ENCODE results near the gene RBM38.
"Not testable (repeated sequence)": the region's sequence is repeated elsewhere in the genome, so short reads cannot be mapped to it uniquely, and the experiment has no call there.

Gene RBM38

DNA sequence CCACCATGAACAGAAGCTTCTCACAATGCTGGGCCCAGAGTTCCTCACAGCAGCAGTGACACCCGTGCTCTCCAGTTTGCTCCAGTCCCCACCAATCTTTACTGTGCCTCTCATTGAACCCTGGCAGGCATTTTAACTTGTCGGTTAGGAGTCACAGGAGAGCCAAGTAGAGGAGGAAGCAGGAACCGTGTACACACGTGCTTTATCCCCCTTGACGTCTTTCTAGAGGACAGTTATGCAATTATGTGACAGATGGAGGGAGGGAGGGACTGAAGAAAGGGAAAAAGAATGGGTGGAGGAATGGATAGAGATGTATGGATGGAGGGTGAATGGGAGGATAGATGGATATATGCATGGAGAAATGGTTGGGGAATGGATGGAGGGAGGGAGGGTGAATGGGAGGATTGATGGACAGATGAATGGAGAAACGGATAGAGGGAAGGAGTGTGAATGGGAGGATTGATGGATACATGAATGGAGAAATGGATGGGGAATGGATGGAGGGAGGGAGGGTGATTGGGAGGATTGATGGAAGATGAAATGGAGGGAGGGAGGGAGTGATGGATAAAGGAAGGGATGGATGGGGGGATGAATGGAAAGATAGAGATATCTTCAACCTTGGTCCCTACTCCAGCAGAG is 26.0 kb downstream of the RBM38 start:
- no peak for DNase-seq (ENCODE audit: low read depth in 2 of 2, low spot score in 1 of 2)

DNA sequence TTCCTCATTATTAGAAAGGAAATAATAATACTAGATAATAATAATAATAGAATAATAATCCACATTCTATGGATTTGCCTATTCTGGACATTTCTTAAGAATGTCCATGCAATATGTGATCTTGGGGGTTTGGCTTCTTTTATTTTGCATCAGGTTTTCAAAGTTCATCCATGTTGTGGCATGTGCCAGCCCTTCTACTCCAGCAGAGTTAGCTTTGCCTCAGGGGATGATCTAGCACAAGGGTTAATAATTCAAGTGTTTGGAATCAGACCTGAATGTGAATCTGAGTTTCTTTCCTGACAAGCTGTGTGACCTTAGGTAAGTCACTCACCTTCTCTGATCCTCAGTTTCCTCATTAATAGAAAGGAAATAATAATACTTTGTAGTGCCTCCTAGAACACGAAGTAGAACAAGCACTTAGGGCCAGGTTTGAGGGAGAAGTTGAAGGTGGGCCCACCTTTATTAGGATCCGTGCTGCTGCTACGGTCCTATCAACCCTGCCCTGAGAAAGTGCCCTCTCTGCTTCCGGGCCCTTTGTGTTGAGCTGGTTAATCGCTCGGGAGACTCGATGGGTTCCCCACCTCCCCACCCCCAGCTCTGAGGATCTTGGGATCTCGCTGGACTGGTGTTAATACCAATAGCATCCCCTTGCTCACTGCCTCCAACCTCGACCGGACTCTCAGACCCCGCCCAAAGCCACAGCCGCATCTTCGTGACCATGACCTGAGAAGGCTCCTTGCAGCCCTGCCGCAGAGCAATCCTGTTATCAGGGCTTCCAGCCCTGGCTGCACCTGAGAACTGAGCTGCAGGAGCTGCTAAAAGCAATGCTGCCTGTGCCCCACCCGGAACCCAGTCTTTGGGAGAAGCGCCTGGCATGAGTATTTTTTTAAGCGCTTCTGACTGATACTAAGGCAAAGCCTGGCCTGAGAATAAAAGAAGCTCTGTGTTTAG is 26.9 kb downstream of the RBM38 start:
- no peak for DNase-seq (ENCODE audit: low read depth in 2 of 2, low spot score in 1 of 2)

DNA sequence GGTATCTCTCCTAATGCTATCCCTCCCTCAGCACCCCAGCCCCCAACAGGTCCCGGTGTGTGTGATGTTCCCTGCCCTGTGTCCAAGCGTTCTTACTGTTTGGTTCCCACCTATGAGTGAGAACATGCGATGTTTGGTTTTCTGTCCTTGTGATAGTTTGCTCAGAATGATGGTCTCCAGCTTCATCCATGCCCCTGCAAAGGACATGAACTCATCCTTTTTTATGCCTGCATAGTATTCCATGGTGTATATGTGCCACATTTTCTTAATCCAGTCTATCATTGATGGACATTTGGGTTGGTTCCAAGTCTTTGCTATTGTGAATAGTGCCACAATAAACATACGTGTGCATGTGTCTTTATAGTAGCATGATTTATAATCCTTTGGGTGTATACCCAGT is 28.3 kb downstream of the RBM38 start:
- not testable (repeated sequence) for DNase-seq (ENCODE audit: low read depth in 2 of 2, low spot score in 1 of 2)

DNA sequence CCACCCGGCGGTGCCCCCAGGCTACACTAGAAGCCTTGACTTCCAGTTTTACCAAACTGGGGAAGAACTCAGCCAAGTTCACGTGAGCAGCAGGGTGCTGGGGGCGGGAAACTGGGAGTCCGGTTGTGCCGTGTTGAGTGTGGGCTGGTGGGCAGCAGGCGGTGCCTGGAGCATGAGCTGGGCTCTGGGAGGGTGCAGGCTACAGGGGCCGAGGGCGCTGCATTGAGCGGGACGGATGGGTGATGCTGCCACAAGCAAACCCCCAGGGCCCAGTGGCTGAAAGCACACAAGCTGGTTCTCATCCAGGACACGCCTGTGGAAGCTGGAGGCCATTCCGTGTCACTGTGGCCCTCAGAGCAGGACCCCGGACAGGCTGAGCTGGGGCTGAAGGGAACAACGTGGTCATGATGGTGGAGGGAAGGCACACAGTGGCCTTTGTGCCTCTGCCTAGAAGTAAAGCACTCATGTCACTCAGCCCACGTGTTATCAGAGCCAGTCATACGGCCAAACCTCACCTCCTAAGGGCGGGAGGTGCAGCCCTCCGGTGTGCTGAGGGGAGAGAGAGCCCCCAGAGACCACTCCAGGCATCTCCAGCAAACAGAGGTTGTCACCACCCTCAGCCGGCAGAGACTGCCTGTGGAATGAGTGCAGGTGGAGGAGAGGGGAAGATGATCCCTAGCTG is 29.5 kb downstream of the RBM38 start:
- DNase-seq (ENCODE audit: low read depth in 2 of 2, low spot score in 1 of 2) = no peak

DNA sequence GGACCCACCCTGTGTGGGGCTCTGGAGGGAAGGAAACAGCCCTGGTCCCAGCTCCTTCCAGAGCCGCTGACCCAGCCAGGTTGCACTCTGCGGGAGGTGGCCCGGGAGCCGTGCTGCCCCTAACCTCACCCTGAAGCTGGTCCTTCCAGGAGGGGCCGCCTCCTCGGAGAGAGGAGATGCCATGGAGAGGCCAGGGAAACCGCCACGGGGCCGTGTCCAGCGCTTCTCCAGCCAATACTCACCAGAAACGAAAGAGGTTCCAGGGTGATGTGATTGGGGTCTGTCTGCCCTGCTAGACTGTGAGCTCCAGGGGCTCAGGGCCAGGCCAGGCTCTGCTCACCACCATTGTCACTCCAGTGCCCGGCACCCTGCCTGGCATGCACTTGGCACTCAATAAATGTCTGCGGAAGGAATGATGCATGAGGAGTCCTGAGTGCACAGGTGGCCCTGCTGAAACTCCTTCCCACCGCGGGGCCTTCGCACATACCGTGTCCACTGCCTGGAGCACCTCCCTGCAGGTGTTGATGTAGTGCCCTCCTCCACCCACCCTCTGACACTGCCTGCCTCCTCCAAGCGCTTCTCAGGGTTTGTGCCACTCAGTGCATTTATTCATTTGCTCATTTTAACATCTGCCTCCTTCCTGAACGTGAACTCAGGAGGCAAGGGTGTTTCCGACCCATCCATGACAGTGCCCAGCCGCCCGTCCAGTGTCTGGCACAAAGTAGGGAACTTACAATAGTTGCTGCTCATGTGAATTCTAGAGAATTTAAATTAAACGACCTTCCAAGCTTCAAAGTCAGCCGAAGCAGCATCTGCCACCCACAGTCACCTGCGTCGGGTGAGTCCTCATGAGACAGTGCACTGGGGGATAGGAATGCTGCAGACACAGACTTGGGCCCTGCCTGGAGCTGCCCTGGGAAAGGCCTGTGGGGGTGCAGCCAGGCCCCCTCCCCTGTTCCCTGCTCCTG is 30.3 kb downstream of the RBM38 start:
- no peak for DNase-seq (ENCODE audit: low read depth in 2 of 2, low spot score in 1 of 2)

DNA sequence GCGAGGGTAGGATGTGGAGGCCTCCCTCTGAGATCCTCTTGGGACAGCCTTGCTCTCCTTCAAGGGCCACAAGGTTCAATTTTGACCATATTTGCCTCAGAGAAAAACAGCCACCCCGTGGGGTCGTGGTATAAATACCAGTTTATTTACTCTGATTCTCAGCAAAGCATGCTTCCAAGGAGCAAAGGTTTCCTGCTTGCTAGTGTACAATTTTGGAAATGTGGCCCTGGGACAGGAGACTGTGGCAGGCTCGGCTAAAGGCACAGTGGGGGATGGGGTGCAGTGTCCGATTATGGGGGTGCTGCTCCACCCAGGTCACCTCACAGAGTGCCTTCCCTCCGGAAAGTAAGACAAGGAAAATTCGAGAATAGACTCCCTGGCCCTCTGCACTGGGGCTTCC is 31.1 kb downstream of the RBM38 start:
- DNase-seq (ENCODE audit: low read depth in 2 of 2, low spot score in 1 of 2) = no peak

DNA sequence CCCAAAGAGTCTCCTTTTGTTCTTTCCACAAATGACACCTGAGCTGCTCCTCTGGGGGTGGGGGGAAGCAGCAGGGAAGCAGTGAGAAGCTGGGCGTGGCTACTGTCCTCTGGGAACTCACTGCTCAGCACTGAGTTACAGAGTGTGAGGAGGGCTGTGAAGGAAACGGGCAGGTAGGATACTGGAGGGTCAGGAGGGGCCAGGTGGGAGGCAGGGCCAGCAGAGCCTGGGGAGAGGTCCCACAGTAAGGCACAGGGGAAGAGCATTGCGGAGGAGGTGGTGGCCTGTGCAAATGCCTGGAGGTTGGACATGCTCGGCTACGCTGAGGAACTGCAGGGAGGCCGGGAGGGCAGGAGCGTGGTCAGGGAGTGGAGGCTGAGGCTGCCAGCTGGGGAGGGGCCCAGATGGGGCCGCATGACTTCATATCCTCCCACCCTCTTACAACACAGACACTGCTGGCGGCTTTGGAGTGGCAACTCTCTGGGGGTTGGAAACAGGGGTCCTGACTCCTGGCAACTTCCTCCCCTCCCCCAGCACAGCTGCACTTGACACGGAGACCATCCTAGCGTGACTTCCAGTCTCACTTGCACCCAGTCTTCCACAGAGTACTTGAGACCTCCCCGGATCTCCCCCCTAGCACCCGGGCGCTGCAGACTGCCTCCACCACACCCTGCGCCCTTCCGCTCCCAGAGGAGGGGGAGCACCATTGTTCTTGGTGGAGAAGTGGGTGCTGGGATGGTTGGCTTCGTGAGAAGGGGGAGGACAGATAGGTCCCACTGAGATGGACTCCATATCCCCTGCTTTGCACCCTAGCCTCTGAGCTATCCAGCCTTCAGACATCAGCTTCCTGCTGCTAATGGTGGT is 34.2 kb downstream of the RBM38 start:
- no peak for DNase-seq (ENCODE audit: low read depth in 2 of 2, low spot score in 1 of 2)

DNA sequence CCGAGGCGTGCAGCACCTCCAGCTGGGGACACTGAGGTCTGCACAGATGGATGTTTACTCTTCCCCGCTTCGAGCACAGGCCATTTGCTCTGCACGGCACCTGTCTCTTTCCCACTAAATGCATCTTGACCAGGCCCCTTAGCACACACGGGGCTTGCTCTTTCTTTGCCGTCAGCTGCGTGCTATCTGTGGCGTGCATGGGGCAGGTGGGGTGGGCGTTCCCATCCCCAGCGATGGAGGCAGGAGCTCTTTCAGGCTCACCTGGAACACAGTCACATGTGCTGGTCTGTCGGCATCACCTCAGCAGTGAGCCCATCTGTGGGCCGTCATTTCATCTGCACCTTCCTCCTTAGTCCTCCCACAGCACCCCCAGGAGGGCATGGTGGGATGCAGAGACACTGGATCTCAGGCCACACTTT is 35.1 kb downstream of the RBM38 start:
- DNase-seq (ENCODE audit: low read depth in 2 of 2, low spot score in 1 of 2) = no peak

DNA sequence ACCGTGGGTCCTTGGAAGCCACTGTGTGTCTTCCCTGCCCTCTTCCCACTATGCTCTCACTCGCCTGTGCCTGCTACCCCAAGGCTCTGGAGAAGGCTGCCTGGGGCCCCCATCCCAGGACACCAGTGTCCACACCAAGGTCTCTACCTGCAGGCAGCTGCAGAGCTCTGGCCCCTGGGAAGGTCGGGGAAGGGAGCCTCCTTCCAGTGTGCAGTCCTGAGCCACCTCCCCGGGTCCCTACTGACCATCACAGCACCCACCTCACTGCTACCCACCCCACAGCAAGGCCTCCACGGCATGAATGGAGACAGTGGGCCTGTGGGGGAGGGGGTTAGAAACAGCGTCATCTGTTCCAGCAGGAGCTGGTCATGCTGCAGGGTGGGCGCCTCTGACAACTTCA is 35.6 kb downstream of the RBM38 start:
- no peak for DNase-seq (ENCODE audit: low read depth in 2 of 2, low spot score in 1 of 2)

DNA sequence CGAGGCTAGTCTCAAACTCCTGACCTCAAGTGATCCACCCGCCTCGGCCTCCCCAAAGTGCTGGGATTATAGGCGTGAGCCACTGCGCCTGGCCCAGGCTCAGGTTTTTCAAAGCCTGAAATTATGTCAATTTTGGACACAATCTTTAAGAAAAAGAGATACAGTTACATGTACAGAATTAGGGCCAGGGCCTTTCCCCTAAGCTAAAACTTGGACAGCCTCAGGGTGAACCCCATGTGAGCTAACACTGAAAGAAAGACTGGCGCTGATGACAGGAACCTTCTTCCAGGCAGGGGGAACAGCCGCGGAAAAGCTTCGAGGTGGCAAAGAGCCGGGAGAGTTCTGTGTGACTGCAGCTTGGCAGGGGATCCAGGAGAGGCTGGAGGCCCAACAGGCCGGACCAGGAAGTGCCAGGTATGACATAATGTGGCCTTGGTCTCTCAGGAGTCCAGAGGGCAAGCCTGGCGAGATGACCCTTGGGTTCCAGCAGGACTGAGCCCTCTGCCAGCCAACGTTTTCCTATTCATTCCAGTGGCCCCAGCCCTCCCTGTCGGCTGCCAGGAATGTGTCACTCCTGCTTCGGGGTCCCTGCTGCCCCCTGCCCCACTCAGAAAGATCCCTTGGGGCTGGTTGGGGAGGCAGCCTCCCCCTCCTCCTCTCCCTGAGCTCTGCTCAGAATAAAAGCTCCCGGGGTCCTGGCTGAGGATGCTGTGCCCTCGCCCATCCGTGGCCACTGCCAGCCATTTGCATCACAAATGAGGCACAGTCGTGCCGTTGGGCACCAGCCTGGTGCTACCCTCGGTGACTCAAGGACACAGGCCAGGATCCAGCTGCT is 37.3 kb downstream of the RBM38 start:
- no peak for DNase-seq (ENCODE audit: low read depth in 2 of 2, low spot score in 1 of 2)

DNA sequence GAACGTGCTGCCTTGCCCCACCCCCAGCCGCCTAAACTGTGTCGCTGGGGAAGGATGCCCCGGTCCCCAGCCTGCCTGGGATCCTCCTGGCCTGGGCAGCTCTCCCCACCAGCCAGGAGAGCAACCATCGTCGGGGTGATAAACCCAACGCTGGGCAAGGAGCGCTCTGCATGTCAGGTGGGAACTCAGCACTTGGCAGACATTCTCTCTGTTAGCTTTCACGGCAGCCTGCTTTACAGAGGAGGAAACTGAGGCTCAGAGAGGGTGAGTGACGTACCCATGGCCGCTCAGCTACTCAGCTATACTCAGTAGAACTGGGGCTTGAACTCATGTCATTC is 37.9 kb downstream of the RBM38 start:
- DNase-seq (ENCODE audit: low read depth in 2 of 2, low spot score in 1 of 2) = no peak

DNA sequence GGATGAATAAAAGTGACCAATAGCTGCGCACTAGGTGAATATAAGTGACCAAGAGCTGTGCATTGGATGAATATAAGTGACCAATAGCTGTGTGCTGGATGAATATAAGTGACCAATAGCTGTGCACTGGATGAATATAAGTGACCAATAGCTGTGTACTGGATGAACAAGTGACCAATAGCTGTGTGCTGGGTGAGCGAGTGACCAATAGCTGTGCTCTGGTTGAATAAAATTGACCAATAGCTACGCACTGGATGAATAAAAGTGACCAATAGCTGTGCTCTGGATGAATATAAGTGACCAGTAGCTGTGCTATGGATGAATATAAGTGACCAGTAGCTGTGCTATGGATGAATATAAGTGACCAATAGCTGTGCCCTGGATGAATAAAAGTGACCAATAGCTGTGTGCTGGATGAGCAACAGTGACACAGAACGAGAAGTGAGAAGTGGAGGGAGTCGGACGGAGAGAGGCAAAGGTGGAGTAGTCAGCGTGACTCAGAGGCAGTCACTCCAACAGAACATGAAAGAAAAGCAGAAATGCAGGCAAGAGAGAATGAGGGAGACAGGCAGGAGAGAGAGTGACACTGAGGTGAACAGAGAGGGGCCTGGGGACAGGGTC is 38.5 kb downstream of the RBM38 start:
- DNase-seq (ENCODE audit: low read depth in 2 of 2, low spot score in 1 of 2) = no peak

DNA sequence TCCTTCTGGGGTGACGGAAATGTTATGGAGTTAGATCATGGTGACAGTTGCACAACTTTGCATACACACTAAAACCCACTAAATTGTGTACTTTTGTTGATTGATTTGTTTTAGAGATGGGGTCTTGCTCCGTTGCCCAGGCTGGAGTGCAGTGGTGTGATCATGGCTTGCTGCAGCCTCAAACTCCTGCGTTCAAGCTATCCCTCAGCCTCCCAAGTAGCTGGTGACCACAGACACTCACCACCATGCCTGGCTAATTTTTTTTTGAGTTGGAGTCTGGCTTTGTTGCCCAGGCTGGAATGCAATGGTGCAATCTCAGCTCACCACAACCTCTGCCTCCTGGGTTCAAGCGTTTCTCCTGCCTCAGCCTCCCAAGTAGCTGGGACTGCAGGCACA is 39.0 kb downstream of the RBM38 start:
- not testable (repeated sequence) for DNase-seq (ENCODE audit: low read depth in 2 of 2, low spot score in 1 of 2)

DNA sequence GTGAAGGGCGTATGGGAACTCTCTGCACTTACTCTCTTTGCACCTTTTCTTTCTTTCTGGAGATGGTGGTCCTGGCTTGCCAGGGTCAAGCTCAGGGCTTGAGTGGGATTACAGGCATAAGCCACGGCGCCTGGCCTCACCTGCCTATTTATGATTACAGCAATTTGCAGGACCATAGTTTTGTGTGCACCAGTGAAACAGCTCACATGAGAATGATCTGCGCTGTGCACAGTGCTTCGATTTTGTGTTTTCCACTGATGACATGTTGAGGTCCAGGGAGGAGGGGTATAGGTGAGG is 40.3 kb downstream of the RBM38 start:
- no peak for DNase-seq (ENCODE audit: low read depth in 2 of 2, low spot score in 1 of 2)

DNA sequence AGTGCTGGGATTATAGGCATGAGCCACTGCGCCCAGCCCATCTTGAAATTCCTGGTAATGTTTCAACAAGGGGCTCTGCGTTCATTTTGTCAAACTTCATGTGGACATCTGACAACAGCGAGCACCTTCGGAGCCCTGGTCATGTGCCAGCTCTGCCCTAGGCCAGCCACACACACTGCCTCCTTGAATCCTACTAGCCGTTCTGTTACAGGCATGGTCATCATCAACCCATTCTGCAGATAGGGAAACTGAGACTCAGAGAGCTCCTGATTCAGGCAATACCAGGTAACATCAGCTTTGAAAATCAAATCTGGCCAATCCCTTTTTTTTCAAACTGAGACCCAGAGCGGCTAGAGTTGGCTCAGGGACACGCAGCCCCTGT is 41.3 kb downstream of the RBM38 start:
- DNase-seq (ENCODE audit: low read depth in 2 of 2, low spot score in 1 of 2) = no peak

DNA sequence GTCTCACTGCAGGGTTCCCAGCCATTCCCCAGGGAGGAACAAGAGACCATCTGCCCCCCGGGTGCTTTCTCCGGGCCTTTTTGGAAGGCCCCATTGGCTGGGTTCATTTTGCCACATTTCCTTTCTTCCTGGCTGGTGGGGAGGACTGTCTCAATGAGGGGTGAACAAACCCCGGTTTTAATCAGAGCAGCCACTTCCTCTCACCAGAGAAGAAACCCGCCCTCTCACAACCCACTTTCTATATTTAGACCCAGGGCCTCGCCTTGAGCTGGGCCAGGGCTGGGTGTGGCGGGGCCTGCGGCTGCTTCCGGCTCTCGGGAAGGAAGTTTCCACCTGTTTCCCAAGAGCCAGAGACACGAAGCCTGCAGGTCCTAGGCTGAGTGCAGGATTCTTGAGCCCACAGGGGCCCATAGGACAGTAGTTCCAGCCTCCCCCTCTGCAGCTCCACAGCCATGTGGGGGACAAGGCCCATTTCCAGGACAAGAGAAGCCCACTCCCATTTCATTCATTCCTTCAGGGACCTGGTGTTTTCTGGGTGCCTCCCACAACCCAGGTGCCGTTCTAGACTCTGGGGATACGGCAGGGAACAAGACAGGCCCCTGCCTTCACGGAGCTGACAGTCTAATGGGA is 41.8 kb downstream of the RBM38 start:
- peak; percentile 26 to 35 for DNase-seq (ENCODE audit: low read depth in 2 of 2, low spot score in 1 of 2)

DNA sequence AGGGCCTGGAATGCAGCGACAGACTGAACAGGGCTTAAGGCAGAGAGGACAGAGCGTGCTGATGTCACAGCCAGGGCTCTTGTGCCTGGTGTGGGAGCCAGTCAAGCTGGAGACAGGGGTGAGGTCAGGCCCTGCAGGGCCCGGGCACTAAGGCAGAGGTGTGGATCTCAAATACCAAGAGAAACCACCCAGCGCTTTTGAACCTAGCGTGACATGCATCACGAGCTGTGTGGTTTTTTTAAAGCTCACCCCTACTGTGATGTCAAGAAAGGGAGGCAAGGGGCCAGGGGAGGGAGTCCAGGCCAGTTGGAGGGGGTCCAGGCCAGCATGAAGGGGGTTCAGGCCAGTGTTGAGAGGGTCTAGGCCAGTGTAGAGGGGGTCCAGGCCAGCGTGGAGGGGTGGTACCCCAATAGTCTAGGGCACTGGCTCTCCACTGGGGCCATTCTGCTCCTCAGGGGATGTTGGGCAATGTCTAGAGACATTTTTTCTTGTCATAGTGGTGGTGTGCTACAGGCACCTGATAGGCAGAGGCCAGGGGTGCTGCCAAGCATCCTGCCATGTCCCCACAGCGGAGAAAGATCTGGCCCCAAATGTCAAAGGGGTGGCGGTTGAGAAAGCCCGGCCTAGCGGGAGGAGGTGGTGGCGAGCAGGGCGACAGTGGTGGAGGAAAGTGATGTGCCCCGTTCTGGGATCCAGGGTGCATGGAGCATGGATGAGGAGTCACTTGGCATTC is 42.6 kb downstream of the RBM38 start:
- DNase-seq (ENCODE audit: low read depth in 2 of 2, low spot score in 1 of 2) = no peak

DNA sequence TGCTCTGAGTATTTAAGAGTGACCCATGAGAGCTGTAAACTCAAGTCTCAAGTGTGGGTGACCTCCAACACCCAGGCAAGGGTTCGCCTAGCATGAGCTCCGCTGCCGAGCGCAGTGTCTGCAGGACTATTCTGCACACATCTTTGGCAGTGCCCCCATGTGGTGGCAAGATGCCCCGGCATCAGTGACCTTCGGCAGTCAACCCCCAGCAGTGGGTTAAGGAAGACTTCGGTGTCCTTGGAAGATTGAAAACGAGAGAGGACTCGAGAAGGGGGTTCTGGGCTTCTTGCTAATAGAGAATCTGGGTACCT is 43.1 kb downstream of the RBM38 start:
- DNase-seq (ENCODE audit: low read depth in 2 of 2, low spot score in 1 of 2) = no peak

Measured in stimulated activated CD8-positive, alpha-beta memory T cell treated with anti-CD3 and anti-CD28 coated beads, Interleukin-4, amount 100 ng/mL, for 1 hour (primary cell).